Sigmoid colon (tissue), 4 donors: Measurements from ENCODE around the gene PSAP.

ENCODE experiments used
- EP300 ChIP-seq, 4 donors: sonication (generic); formaldehyde crosslinking; IDR thresholded peaks; one replicate each; pipeline ENCODE4 v1.6.1; 2017; ENCODE audit warnings: antibody characterized with exemption in 4 of 4
- POLR2AphosphoS5 ChIP-seq, 4 donors: sonication (generic); formaldehyde crosslinking; IDR thresholded peaks; one replicate each; pipeline ENCODE4 v1.6.1; 2017; ENCODE audit warnings: antibody characterized with exemption in 4 of 4
- TF ChIP-seq, protein P1 (sequence below), 4 experiments: fragments of 450-650 bp in 3 of 4; fragments of 200-600 bp in 1 of 4; IDR thresholded peaks; one replicate each; pipeline ENCODE4 v1.5.1; 2016 to 2019; ENCODE audit warnings: antibody characterized with exemption in 4 of 4, mild to moderate bottlenecking in 3 of 4, moderate library complexity in 2 of 4

- TF ChIP-seq EP300 (IDR thresholded peaks at IDR 0.05) (no peak), POLR2AphosphoS5 (IDR thresholded peaks at IDR 0.05) (no peak)
- TF ChIP-seq, protein P1, sequence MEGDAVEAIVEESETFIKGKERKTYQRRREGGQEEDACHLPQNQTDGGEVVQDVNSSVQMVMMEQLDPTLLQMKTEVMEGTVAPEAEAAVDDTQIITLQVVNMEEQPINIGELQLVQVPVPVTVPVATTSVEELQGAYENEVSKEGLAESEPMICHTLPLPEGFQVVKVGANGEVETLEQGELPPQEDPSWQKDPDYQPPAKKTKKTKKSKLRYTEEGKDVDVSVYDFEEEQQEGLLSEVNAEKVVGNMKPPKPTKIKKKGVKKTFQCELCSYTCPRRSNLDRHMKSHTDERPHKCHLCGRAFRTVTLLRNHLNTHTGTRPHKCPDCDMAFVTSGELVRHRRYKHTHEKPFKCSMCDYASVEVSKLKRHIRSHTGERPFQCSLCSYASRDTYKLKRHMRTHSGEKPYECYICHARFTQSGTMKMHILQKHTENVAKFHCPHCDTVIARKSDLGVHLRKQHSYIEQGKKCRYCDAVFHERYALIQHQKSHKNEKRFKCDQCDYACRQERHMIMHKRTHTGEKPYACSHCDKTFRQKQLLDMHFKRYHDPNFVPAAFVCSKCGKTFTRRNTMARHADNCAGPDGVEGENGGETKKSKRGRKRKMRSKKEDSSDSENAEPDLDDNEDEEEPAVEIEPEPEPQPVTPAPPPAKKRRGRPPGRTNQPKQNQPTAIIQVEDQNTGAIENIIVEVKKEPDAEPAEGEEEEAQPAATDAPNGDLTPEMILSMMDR (IDR thresholded peaks at IDR 0.05) = no peak
Measured at GRCh38 chr10:71824333-71824732, 26.7 kb downstream of the PSAP start.
